ENCODE data around the gene TENM3.

Gene TENM3

DNA sequence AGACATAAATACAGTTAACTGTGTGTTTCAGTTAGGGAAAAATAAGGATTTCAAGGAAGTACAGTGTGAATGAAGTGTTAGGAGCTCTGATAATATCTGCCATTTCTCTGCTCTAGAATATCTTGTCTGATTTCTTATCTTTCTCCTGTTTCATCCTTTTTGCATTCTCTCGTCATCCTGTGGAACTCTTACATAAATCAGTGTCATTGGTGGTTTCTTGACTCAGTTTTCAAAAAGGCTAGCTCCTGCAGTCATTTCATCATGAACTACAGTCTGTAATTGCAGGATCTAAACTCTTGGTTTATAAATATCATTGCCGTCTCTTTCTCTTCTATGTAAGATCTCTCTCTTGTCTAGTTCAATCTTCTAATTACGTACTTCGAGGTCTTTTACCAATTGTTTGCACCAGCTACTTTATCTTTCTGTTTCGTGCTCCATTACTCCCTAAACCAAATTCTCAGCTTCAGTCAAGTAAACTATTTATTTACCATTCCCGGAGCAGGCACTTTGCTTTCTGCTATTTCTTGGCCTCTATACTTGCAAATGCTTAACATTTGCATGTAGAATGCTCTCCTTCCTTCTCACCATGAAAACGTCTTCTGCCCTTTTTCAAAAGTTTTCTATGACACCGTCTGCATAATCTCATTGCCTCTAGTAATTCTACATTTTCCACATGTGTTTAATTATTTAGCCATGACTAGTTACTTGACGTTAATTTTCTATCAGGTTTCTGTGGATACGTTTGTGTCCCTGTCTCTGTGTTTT, 294.0 kb downstream of the TENM3 start:
- Histone ChIP-seq H3K4me3 (ENCODE audit: low read length in 2 of 2) (no peak overlapping the region), H3K4me1 (ENCODE audit: control insufficient read depth in 2 of 2, insufficient read depth in 2 of 2, low read length in 2 of 2) (no peaks in the 10 kb centered on the region), H3K9ac (ENCODE audit: low read depth in 1 of 2, low read length in 2 of 2) (no peak overlapping the region), H3K9me3 (ENCODE audit: control insufficient read depth in 2 of 2, low read length in 2 of 2) (no peaks in the 10 kb centered on the region), H3K27ac (ENCODE audit: low read depth in 2 of 2, low read length in 2 of 2) (no peak overlapping the region), H3K36me3 (ENCODE audit: control insufficient read depth in 2 of 2, insufficient read depth in 2 of 2, low read length in 2 of 2) (no peaks in the 10 kb centered on the region), H3K27me3 (ENCODE audit: control insufficient read depth in 2 of 2, insufficient read depth in 2 of 2, low read length in 2 of 2) (no peaks in the 10 kb centered on the region)

DNA sequence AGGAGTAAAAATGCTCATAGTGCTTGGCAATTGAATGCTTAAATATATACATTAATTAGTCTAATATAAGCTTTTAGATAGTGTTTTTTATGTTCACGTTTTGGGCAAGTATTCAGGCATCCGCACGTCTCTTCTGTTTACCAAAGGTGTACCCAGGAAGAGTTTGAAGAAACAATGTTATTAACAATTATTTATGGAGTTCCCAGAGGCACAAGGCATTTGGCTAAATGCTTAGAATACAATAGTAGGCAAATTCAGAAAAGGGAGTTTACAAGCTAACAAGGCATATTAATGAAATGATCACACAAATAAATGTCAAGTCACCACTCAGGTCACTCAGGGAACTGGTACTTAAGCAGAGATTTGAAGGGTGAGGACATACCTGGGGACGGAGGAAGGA, 294.8 kb downstream of the TENM3 start:
- Histone ChIP-seq H3K36me3 (ENCODE audit: control insufficient read depth in 2 of 2, insufficient read depth in 2 of 2, low read length in 2 of 2) (no peaks in the 10 kb centered on the region), H3K9ac (ENCODE audit: low read depth in 1 of 2, low read length in 2 of 2) (no peak overlapping the region), H3K27me3 (ENCODE audit: control insufficient read depth in 2 of 2, insufficient read depth in 2 of 2, low read length in 2 of 2) (no peaks in the 10 kb centered on the region)

DNA sequence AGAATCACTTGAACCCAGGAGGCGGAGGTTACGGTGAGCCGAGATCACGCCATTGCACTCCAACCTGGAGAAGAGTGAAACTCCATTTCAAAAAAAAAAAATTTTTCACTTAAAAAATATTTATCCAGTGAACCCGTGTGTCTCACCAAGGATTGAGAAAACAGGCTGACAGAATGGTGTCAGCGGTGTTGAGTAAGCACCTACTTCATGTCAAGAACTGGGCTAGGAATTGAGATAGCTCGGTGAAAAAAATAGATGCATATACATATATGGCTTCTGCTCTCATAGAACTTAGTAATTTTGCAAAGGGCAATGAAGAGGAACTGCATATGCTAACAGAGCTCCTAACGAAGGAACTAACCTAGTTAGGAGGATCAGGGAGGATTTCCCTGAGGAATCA, 297.3 kb downstream of the TENM3 start:
- no peaks in the 10 kb centered on the region for H3K27me3 ChIP-seq (ENCODE audit: control insufficient read depth in 2 of 2, insufficient read depth in 2 of 2, low read length in 2 of 2)
- no peaks in the 10 kb centered on the region for H3K9me3 ChIP-seq (ENCODE audit: control insufficient read depth in 2 of 2, low read length in 2 of 2)
- no peak overlapping the region for H3K9ac ChIP-seq (ENCODE audit: low read depth in 1 of 2, low read length in 2 of 2)
- H3K4me3 ChIP-seq (ENCODE audit: low read length in 2 of 2), result no peak overlapping the region
- no peak overlapping the region for H3K27ac ChIP-seq (ENCODE audit: low read depth in 2 of 2, low read length in 2 of 2)
- no peaks in the 10 kb centered on the region for H3K36me3 ChIP-seq (ENCODE audit: control insufficient read depth in 2 of 2, insufficient read depth in 2 of 2, low read length in 2 of 2)
- no peaks in the 10 kb centered on the region for H3K4me1 ChIP-seq (ENCODE audit: control insufficient read depth in 2 of 2, insufficient read depth in 2 of 2, low read length in 2 of 2)

More for the DNA sequence above, 294.8 kb downstream of the TENM3 start:
- Histone ChIP-seq H3K4me3 (ENCODE audit: low read length in 2 of 2) (no peak overlapping the region), H3K27ac (ENCODE audit: low read depth in 2 of 2, low read length in 2 of 2) (no peak overlapping the region), H3K9me3 (ENCODE audit: control insufficient read depth in 2 of 2, low read length in 2 of 2) (no peaks in the 10 kb centered on the region), H3K4me1 (ENCODE audit: control insufficient read depth in 2 of 2, insufficient read depth in 2 of 2, low read length in 2 of 2) (no peaks in the 10 kb centered on the region)

DNA sequence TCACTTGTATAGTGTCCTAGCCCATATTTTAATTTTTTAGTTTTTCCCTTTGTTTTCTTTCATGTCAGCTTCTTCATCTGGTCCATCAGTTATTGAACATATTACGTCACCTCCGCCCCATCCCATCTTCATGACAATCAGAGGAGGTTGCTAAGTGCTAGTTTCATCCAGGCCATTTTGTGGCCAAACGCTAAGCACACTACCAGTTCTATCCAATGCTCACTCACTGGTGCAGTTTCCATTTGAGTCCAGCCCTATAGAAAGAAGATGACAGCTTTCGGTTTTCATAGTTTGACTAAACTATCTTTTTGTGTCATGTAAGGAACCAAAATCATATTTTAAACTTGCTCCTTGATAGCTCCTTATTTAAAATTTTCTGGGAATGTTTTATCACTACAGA, 304.2 kb downstream of the TENM3 start:
- no peaks in the 10 kb centered on the region for H3K27me3 ChIP-seq (ENCODE audit: control insufficient read depth in 2 of 2, insufficient read depth in 2 of 2, low read length in 2 of 2)
- H3K4me1 ChIP-seq (ENCODE audit: control insufficient read depth in 2 of 2, insufficient read depth in 2 of 2, low read length in 2 of 2), result peaks cover 0 to 2% of the 10 kb centered on the region in 2 donors
- no peaks in the 10 kb centered on the region for H3K9me3 ChIP-seq (ENCODE audit: control insufficient read depth in 2 of 2, low read length in 2 of 2)
- H3K9ac ChIP-seq (ENCODE audit: low read depth in 1 of 2, low read length in 2 of 2), result no peak overlapping the region
- H3K27ac ChIP-seq (ENCODE audit: low read depth in 2 of 2, low read length in 2 of 2), result no peak overlapping the region
- no peaks in the 10 kb centered on the region for H3K36me3 ChIP-seq (ENCODE audit: control insufficient read depth in 2 of 2, insufficient read depth in 2 of 2, low read length in 2 of 2)
- H3K4me3 ChIP-seq (ENCODE audit: low read length in 2 of 2), result no peak overlapping the region

GRCh38 chr4:182548156-182548555, 305.0 kb downstream of the TENM3 start:
- Histone ChIP-seq H3K36me3 (ENCODE audit: control insufficient read depth in 2 of 2, insufficient read depth in 2 of 2, low read length in 2 of 2) (no peaks in the 10 kb centered on the region), H3K9ac (ENCODE audit: low read depth in 1 of 2, low read length in 2 of 2) (no peak overlapping the region), H3K4me1 (ENCODE audit: control insufficient read depth in 2 of 2, insufficient read depth in 2 of 2, low read length in 2 of 2) (peaks cover 0 to 2% of the 10 kb centered on the region in 2 donors), H3K4me3 (ENCODE audit: low read length in 2 of 2) (no peak overlapping the region), H3K27me3 (ENCODE audit: control insufficient read depth in 2 of 2, insufficient read depth in 2 of 2, low read length in 2 of 2) (no peaks in the 10 kb centered on the region), H3K9me3 (ENCODE audit: control insufficient read depth in 2 of 2, low read length in 2 of 2) (no peaks in the 10 kb centered on the region), H3K27ac (ENCODE audit: low read depth in 2 of 2, low read length in 2 of 2) (no peak overlapping the region)

DNA sequence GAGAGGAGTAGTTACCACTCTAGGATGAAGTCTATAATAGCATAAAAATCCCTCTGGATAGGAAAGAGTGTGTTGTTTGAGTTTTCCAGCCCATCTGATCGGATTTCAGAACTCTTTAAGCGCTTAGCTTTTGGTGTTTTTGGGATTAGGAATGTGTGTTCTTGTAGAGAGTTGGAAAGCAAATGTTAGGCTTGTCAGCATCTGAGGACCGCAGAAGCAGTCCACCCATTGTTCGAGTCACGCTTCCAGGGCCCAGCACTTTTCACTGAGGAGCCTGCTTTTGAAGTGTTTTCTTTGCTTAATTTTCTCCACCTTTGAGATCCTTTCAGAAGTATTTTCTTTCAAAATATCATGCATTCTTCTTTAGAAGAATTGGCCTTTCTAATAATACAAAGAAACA, 306.2 kb downstream of the TENM3 start:
- Histone ChIP-seq H3K9me3 (ENCODE audit: control insufficient read depth in 2 of 2, low read length in 2 of 2) (no peaks in the 10 kb centered on the region), H3K27ac (ENCODE audit: low read depth in 2 of 2, low read length in 2 of 2) (no peak overlapping the region)

DNA sequence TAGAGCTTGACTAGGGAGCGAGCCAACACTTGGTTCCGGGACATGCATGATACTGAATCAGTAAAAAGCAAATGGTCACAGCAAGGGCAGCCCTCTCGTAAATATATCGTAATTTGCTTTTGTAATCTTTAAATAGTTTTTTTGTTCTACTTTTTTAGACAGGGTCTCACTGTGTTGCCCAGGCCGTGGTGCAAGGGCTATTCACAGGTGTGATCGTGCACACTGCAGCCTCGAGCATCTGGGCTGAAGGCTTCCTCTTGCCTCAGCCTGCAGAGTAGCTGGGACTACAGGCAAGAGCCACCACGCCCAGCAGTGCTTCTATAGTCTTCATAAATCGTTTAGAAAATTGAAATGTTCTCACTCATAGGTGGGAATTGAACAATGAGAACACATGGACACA, 309.7 kb downstream of the TENM3 start:
- no peaks in the 10 kb centered on the region for H3K9me3 ChIP-seq (ENCODE audit: control insufficient read depth in 2 of 2, low read length in 2 of 2)
- no peak overlapping the region for H3K9ac ChIP-seq (ENCODE audit: low read depth in 1 of 2, low read length in 2 of 2)
- no peak overlapping the region for H3K27ac ChIP-seq (ENCODE audit: low read depth in 2 of 2, low read length in 2 of 2)
- H3K4me3 ChIP-seq (ENCODE audit: low read length in 2 of 2), result no peak overlapping the region
- H3K36me3 ChIP-seq (ENCODE audit: control insufficient read depth in 2 of 2, insufficient read depth in 2 of 2, low read length in 2 of 2), result no peaks in the 10 kb centered on the region
- H3K4me1 ChIP-seq (ENCODE audit: control insufficient read depth in 2 of 2, insufficient read depth in 2 of 2, low read length in 2 of 2), result peaks cover 0 to 2% of the 10 kb centered on the region in 2 donors
- peaks cover 0 to 3% of the 10 kb centered on the region in 2 donors for H3K27me3 ChIP-seq (ENCODE audit: control insufficient read depth in 2 of 2, insufficient read depth in 2 of 2, low read length in 2 of 2)

More for the DNA sequence above, 306.2 kb downstream of the TENM3 start:
- no peak overlapping the region for H3K9ac ChIP-seq (ENCODE audit: low read depth in 1 of 2, low read length in 2 of 2)
- no peaks in the 10 kb centered on the region for H3K27me3 ChIP-seq (ENCODE audit: control insufficient read depth in 2 of 2, insufficient read depth in 2 of 2, low read length in 2 of 2)
- H3K4me1 ChIP-seq (ENCODE audit: control insufficient read depth in 2 of 2, insufficient read depth in 2 of 2, low read length in 2 of 2), result peaks cover 0 to 2% of the 10 kb centered on the region in 2 donors
- no peaks in the 10 kb centered on the region for H3K36me3 ChIP-seq (ENCODE audit: control insufficient read depth in 2 of 2, insufficient read depth in 2 of 2, low read length in 2 of 2)
- H3K4me3 ChIP-seq (ENCODE audit: low read length in 2 of 2), result no peak overlapping the region

DNA sequence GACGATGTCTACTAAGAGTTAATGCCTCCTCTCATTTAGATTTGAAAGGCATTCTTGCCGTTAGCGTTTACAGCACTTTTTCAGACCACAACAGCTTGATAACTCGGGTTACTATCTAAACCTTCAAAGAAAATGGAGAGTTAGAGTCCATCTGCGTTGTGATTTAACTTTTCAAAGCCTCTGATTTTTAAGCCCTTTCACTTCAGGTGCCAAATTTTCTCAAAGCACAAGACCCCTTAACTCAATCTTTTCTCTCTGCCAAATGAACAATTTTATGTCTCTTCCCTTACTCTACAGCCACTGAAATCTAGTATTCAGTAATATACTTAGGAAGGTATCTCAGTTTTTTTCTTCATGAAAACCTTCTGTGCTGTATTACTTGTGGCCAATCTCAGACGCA, 310.5 kb downstream of the TENM3 start:
- no peaks in the 10 kb centered on the region for H3K36me3 ChIP-seq (ENCODE audit: control insufficient read depth in 2 of 2, insufficient read depth in 2 of 2, low read length in 2 of 2)
- no peak overlapping the region for H3K4me3 ChIP-seq (ENCODE audit: low read length in 2 of 2)
- H3K9me3 ChIP-seq (ENCODE audit: control insufficient read depth in 2 of 2, low read length in 2 of 2), result no peaks in the 10 kb centered on the region
- peaks cover 0 to 3% of the 10 kb centered on the region in 2 donors for H3K27me3 ChIP-seq (ENCODE audit: control insufficient read depth in 2 of 2, insufficient read depth in 2 of 2, low read length in 2 of 2)
- peaks cover 0 to 2% of the 10 kb centered on the region in 2 donors for H3K4me1 ChIP-seq (ENCODE audit: control insufficient read depth in 2 of 2, insufficient read depth in 2 of 2, low read length in 2 of 2)
- no peak overlapping the region for H3K9ac ChIP-seq (ENCODE audit: low read depth in 1 of 2, low read length in 2 of 2)
- H3K27ac ChIP-seq (ENCODE audit: low read depth in 2 of 2, low read length in 2 of 2), result no peak overlapping the region

- no peak overlapping the region for H3K27ac ChIP-seq (ENCODE audit: low read depth in 2 of 2, low read length in 2 of 2)
- no peak overlapping the region for H3K4me3 ChIP-seq (ENCODE audit: low read length in 2 of 2)
These were observed 311.5 kb downstream of the TENM3 start for GRCh38 chr4:182554736-182555135.

DNA sequence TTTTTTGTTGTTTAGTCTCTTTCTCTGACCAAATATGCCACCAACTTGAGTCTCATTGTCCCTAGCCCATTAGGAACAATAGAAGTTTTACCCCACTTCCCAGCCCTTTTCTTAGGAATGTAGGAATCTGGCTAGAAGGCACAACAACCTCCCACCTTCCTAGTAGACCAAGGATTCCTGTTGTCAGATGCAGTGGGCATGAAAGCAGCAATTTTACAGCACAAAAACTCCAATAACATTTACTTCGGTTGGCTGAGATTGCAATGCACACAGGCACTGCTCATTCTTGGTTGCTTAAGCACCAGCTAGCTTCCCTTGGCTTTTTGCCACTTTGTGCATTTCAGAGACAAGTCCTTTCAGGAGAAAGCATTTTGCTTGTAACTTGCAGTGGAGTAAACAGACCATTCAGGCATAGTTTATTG, 312.8 kb downstream of the TENM3 start:
- H3K36me3 ChIP-seq (ENCODE audit: control insufficient read depth in 2 of 2, insufficient read depth in 2 of 2, low read length in 2 of 2), result no peaks in the 10 kb centered on the region
- peaks cover 0 to 3% of the 10 kb centered on the region in 2 donors for H3K27me3 ChIP-seq (ENCODE audit: control insufficient read depth in 2 of 2, insufficient read depth in 2 of 2, low read length in 2 of 2)
- no peak overlapping the region for H3K4me3 ChIP-seq (ENCODE audit: low read length in 2 of 2)
- H3K4me1 ChIP-seq (ENCODE audit: control insufficient read depth in 2 of 2, insufficient read depth in 2 of 2, low read length in 2 of 2), result no peaks in the 10 kb centered on the region
- no peak overlapping the region for H3K27ac ChIP-seq (ENCODE audit: low read depth in 2 of 2, low read length in 2 of 2)
- no peak overlapping the region for H3K9ac ChIP-seq (ENCODE audit: low read depth in 1 of 2, low read length in 2 of 2)
- no peaks in the 10 kb centered on the region for H3K9me3 ChIP-seq (ENCODE audit: control insufficient read depth in 2 of 2, low read length in 2 of 2)

More at GRCh38 chr4:182554736-182555135, 311.5 kb downstream of the TENM3 start:
- H3K9me3 ChIP-seq (ENCODE audit: control insufficient read depth in 2 of 2, low read length in 2 of 2), result no peaks in the 10 kb centered on the region
- peaks cover 0 to 3% of the 10 kb centered on the region in 2 donors for H3K27me3 ChIP-seq (ENCODE audit: control insufficient read depth in 2 of 2, insufficient read depth in 2 of 2, low read length in 2 of 2)
- peaks cover 0 to 2% of the 10 kb centered on the region in 2 donors for H3K4me1 ChIP-seq (ENCODE audit: control insufficient read depth in 2 of 2, insufficient read depth in 2 of 2, low read length in 2 of 2)
- no peak overlapping the region for H3K9ac ChIP-seq (ENCODE audit: low read depth in 1 of 2, low read length in 2 of 2)
- no peaks in the 10 kb centered on the region for H3K36me3 ChIP-seq (ENCODE audit: control insufficient read depth in 2 of 2, insufficient read depth in 2 of 2, low read length in 2 of 2)

All from mucosa of rectum (tissue), 2 donors.